NCI-H1694 (cell line): ENCODE measurements around the gene SYNGR3.

Source experiments
- DNase-seq: peaks from one replicate; lab custom pipeline; 2025; lab: John Stamatoyannopoulos, UW

SYNGR3 gene

GRCh38 chr16:1976951-1977874, 12.6 kb upstream of the SYNGR3 start:
- DNase-seq = no peak

GRCh38 chr16:1977875-1978268, 11.9 kb upstream of the SYNGR3 start:
- no peak for DNase-seq

DNA sequence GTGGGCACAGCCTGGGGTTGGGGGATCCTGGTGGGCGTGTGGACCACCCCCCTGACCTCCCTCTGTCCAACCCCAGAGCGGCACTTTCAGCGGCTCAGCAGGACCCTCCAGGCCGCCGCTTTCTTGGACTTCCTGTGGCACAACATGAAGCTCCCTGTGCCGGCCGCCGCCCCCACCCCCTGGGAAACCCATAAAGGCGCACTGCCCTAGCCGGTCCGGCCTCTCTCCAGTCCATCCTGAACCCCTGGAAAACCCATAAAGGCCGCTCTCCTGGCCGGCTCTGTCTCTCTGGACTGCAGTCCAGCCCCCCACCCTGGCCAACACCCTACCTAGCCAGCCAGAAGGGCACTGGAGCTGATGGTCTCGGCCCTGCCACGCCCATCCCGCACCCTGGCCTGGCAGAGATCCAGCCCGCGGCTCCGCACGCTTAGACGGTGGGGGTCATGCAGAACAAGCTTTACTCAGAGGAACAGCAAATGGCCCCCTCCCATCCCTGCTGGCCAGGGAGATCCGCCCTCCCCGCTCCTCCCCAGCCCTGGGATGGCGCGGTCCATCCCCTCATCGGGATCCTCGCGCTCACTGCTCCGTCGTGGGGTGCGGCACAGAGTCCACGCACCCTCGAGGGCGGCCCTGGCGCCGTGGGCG, 11.2 kb upstream of the SYNGR3 start:
- no peak for DNase-seq

DNA sequence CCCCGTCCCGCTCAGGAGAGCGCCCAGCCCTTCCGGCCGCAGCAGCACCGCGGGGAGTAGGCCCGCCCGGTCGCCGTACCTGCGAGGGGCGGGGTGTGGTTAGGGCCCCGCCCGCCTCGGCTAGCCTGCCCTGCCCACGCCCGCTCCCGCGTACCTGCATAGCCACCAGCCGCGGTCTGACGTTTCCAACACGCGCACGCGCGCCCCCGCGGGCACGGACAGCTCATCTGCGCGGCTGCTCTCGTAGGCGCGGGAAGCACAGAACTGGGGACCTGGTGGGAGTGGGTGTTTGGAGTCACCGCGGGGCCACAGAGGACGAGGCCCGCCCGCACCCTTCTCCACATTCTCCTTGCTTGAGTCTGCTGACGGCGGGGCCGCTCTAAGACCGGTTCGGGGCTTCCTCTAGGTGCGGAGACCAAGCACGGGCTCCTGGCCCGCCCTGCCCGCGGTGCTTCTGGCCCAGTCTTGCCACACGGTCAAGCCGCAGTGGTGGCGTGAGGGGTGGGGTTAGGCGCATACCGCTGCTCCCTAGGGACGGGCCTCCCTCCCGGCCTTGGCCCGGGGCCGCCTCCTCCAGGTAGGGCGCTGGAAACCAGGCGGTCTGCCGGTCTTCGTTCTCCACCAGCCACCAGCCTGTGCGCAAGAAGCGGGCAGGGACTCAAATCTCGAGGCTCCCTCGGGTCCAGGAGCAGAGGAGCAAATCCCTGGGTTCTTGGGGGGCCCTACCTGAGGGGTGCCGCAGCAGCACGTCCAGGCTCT, 10.3 kb upstream of the SYNGR3 start:
- no peak for DNase-seq

- no peak for DNase-seq
Observed at GRCh38 chr16:1980030-1980769, 9.6 kb upstream of the SYNGR3 start.

- DNase-seq = no peak
Observed at GRCh38 chr16:1980770-1981087, 9.0 kb upstream of the SYNGR3 start.

DNA sequence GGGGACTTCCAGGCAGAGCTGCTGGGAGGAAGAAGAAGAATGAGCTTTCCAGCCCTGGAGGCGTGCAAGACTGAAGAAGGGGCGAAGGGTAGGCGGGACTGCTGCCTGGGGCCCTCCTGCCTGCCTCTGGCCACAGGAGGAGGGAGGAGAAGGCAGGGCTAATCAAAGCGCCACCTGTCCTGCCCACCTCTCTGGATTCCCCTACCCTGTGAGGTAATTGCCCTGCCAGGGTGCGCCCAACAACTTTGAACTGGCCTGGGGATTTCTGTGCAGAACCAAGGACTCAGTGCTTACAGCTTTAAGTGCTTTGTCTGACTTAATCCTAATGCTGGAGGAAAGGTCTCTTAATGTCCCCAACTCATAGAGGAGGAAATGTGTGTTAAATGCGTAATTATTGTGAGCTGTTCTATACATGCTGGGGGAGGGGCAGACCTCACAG, 8.4 kb upstream of the SYNGR3 start, which contains the start of gene NOXO1:
NOXO1 (minus strand) TSS at position 72 of the 439 bp plus-strand sequence. CDS start 290 bp downstream, outside the sequence.
- DNase-seq = no peak

DNA sequence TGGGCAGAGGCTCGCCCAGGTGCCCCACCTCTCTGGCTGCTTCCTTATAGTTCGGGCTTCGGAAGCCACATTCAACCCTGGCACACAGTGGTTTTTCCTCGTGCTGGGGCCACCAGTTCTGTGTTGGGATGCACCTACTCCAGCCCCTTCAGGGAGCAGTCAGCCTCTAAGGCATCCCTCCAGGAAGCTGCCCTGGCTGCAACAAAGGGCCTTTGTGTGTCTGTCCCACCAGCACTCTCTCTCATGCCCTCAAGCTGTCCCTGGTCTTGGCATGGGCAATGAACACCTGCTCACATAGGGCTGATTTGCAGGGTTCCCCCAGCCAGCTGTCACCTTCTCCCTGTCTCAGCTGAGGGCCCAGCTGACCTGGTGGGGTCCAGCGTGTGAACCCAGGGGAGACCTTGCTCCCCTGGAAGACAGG, 7.7 kb upstream of the SYNGR3 start:
- DNase-seq = no peak

GRCh38 chr16:1982991-1983543, 6.7 kb upstream of the SYNGR3 start:
- no peak for DNase-seq

GRCh38 chr16:1983544-1984346, 6.0 kb upstream of the SYNGR3 start, which contains the start of gene GFER:
GFER (plus strand) TSS chr16:1984193; CDS start chr16:1984219, 26 bp downstream.
- DNase-seq = peak; percentile 48

- DNase-seq = no peak
Observed at GRCh38 chr16:1984347-1985225, 5.2 kb upstream of the SYNGR3 start.

GRCh38 chr16:1985466-1986150, 4.2 kb upstream of the SYNGR3 start:
- no peak for DNase-seq

- DNase-seq = no peak
Observed at GRCh38 chr16:1987198-1987597, 2.6 kb upstream of the SYNGR3 start.

DNA sequence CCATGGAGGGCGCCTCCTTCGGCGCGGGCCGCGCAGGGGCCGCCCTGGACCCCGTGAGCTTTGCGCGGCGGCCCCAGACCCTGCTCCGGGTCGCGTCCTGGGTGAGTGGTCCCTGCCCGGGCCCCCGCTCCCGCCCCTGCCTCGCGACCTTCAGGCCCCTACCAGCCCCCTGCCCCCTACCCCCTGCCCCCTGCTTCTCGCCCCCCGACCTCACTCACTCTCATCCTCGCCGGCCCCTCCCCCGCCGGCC, 256 bp downstream of the SYNGR3 start:
- DNase-seq = no peak

DNA sequence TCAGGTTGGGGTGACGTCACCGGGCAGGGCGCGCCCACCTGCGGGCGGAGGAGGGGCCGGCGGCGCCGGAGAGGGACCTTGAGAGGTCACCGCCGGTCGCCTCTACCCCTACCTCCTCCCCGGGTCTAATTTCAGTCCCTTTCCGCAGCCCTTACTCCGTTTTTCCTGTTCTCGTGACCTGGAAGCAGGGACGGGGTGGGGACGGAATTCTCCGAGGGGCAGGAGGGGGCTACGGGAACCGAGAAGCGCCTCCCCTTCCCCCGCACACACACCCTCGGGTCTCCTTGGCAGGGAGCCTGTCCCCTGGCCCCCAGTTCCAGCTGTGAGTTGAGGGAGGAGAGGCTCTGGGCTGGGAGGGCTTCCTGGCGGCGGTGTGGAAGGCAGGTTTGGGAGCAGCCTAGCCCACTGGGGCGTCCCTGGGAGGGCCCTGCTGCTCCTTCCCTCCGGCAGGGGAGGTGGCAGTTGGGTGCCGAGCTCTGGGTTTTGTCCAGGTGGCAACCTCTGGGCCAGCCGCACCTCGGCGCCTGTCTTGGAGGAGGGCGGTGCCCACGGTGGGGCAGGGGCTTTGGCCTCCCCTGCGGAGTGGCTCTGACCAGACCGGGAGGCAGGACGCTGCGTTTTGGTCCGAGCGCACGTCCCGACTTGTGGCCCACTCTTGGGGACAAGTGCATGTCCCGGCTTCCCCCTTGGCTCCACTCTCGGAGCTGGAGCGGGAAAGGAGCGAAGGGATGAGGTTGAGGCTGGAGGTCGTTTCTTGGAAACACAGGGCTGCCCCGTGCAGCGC, 773 bp downstream of the SYNGR3 start:
- no peak for DNase-seq

GRCh38 chr16:1991135-1991551, 1.4 kb downstream of the SYNGR3 start:
- DNase-seq = no peak

- DNase-seq = no peak
Observed at GRCh38 chr16:1991588-1991947, 1.8 kb downstream of the SYNGR3 start.

DNA sequence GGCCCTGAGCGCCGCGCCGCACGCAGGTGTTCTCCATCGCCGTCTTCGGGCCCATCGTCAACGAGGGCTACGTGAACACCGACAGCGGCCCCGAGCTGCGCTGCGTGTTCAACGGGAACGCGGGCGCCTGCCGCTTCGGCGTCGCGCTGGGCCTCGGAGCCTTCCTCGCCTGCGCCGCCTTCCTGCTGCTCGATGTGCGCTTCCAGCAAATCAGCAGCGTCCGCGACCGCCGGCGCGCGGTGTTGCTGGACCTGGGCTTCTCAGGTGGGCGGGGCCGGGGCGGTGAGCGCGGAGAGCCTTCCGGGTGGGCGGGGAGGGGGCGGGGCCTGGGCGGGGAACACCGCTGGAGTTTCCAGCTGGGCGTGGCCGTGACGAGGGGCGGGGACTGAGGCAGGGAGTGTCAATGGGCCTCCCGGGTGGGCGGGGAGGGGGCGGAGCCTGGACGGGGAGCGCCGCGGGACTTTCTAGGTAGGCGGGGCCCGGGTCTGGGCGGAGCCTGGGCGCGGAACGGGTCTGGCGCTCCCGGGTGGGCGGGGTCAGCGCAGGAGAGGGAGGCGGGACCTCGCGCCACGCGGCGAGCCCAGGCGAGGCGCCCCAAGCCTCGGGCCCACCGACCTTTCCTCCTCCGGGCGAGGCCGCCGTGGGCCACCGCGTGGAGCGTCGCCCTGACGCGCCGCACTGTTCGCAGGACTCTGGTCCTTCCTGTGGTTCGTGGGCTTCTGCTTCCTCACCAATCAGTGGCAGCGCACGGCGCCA, 2.4 kb downstream of the SYNGR3 start:
- DNase-seq = no peak
